ENCODE data around the gene ARHGEF4. TPM values are rescaled to one million over a fixed set of nuclear protein-coding genes. Genes with fewer than 3 reads are reported as not detected.
A peak's percentile ranks its signal among the peaks of the same experiment; 100 is the strongest.

ARHGEF4 gene
- total RNA-seq, 1 donor from 2014 or later = 9.1 TPM

DNA sequence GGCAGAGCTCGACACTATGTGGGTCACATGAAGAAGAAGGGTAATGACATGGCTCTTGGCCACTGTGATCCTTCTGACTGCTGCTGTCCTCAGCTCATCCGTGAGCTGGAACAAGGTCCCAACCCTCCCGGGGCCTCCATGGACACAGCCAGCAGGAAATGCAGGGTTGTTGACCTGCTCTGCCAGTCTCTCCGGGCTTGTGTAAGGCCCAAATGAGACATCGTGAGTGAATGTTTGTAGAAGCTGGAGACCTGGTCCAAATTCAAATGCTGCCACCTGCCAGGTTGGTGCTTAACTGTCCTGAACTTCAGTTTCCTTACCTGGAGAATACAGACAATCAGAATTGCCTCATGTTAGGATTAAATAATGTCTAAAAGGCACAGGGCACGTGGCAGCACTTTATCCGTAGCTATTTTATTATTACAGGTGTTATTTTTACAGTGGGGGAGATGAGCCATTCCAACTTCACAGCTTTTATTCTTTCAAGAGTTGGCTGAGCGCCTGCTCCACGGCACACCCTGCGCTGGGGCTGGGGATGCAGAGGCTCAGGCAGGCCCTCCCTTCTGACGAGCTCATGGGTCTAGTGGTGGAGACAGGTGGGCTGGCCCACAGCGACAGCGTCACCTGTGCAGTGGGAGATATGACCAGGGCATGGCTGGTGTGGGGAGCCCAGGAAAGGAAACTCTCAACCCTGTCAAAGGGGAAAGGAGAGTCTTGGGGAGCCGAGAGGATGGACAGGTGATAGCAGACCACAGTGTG, 15.1 kb downstream of the ARHGEF4 start:
- no peaks in the 10 kb centered on the region for H3K27me3 ChIP-seq (ENCODE audit: low read depth)
- no peaks in the 10 kb centered on the region for H3K9me3 ChIP-seq
- H3K4me3 ChIP-seq = no peak overlapping the region
- H3K4me1 ChIP-seq = no peaks in the 10 kb centered on the region
- no peak for DNase-seq
- TF ChIP-seq, protein P1, sequence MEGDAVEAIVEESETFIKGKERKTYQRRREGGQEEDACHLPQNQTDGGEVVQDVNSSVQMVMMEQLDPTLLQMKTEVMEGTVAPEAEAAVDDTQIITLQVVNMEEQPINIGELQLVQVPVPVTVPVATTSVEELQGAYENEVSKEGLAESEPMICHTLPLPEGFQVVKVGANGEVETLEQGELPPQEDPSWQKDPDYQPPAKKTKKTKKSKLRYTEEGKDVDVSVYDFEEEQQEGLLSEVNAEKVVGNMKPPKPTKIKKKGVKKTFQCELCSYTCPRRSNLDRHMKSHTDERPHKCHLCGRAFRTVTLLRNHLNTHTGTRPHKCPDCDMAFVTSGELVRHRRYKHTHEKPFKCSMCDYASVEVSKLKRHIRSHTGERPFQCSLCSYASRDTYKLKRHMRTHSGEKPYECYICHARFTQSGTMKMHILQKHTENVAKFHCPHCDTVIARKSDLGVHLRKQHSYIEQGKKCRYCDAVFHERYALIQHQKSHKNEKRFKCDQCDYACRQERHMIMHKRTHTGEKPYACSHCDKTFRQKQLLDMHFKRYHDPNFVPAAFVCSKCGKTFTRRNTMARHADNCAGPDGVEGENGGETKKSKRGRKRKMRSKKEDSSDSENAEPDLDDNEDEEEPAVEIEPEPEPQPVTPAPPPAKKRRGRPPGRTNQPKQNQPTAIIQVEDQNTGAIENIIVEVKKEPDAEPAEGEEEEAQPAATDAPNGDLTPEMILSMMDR (IDR thresholded peaks at IDR 0.05) = no peak
- intact Hi-C loops (cut with DNase I) = no loop called here
- no peak for ATAC-seq
- H3K36me3 ChIP-seq = no peaks in the 10 kb centered on the region
- no peak overlapping the region for H3K27ac ChIP-seq

- Histone ChIP-seq H3K27me3 (ENCODE audit: low read depth) (no peaks in the 10 kb centered on the region), H3K4me3 (no peak overlapping the region), H3K27ac (no peak overlapping the region), H3K9me3 (no peaks in the 10 kb centered on the region), H3K4me1 (no peaks in the 10 kb centered on the region), H3K36me3 (no peaks in the 10 kb centered on the region)
- TF ChIP-seq, protein P1 (IDR thresholded peaks at IDR 0.05) = no peak
- ATAC-seq (no peak), DNase-seq (no peak)
- intact Hi-C loops (cut with DNase I) = no loop called here
Measured at GRCh38 chr2:130852521-130853115, 15.9 kb downstream of the ARHGEF4 start.

GRCh38 chr2:130853391-130853790, 16.7 kb downstream of the ARHGEF4 start:
- no peak for DNase-seq
- TF ChIP-seq, protein P1 (IDR thresholded peaks at IDR 0.05) = no peak
- H3K4me3 ChIP-seq = no peak overlapping the region
- no peaks in the 10 kb centered on the region for H3K36me3 ChIP-seq
- H3K9me3 ChIP-seq = no peaks in the 10 kb centered on the region
- intact Hi-C loops (cut with DNase I) = no loop called here
- ATAC-seq = peak in 1 of 2 donors; percentile 4
- H3K27ac ChIP-seq = no peak overlapping the region
- H3K27me3 ChIP-seq (ENCODE audit: low read depth) = no peaks in the 10 kb centered on the region
- no peaks in the 10 kb centered on the region for H3K4me1 ChIP-seq

DNA sequence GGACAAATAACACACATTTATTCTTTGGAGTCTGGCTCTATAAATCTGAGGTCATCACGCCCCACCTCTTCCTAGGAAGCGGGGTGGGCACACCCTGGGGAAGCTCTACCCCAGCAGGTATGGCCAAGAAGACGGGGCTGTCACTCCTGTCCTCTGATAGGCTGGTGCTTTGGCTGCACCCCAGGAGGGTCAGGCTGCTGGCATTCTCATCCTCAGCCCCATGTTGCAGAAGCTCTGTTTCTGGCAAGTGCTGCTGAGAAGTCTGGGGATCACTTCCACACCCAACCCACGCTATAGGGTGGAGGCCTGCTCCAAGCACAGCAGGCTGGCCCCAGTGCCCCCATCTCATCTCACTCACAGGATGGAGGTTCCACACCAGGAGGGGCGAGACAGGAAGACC, 17.6 kb downstream of the ARHGEF4 start:
- TF ChIP-seq, protein P1 (IDR thresholded peaks at IDR 0.05) = no peak
- no peak overlapping the region for H3K4me3 ChIP-seq
- no peaks in the 10 kb centered on the region for H3K4me1 ChIP-seq
- H3K9me3 ChIP-seq = no peaks in the 10 kb centered on the region
- DNase-seq (peak; percentile 24), ATAC-seq (no peak)
- no peaks in the 10 kb centered on the region for H3K27me3 ChIP-seq (ENCODE audit: low read depth)
- intact Hi-C loops (cut with DNase I) = no loop called here
- H3K36me3 ChIP-seq = no peaks in the 10 kb centered on the region
- H3K27ac ChIP-seq = no peak overlapping the region

DNA sequence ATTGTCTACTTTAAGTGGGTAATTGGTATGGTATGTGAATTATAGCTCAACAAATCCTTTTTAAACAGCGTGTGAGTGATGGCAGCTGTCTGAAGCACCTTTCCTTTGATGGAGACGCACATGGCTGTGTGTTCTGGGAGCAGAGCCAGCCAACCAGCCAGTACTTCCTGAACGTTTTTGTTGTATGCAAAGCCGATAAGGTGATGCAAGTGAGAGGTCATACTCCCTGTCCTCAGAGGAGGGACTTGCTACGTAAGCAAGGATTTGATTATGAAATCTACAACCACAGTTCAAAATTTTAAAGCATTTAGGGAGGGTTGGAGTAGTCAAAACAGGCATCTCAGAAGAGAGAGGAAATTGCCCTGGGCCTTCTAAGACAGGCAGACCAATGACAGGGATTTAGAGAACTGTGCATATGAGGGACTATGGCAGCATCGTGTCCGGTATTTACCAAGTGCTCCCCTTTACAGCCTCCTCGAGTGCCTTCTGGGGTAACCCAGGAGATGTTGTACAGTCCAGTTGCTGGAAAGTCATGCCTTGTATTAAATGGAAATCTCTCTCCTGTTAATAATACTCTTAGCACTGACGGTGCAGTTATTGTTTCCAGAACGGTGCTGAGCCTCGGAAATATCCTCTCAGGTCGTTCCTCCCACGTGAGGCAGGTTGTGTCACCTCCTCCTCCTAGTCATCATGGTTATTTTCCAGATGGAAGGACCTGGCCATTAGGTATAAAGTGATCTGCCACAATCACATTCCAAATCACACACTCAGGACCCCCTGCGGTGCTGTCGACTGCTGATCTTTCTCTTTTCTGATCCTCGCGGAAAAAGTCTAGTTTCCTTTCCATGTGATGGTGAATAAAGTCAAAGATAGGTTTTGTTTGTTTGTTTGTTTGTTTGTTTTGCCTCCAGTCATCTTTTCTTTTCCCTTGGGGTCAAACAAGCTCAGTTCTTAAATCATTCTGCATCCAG, 28.4 kb downstream of the ARHGEF4 start:
- Histone ChIP-seq H3K4me3 (no peak overlapping the region), H3K4me1 (no peaks in the 10 kb centered on the region), H3K27me3 (ENCODE audit: low read depth) (peaks cover under 1% of the 10 kb centered on the region), H3K9me3 (no peaks in the 10 kb centered on the region), H3K27ac (no peak overlapping the region), H3K36me3 (no peaks in the 10 kb centered on the region)
- intact Hi-C loops (cut with DNase I) = no loop called here
- TF ChIP-seq, protein P1 (IDR thresholded peaks at IDR 0.05) = no peak
- no peak for DNase-seq
- peak; percentile 80 for ATAC-seq

Data from lower lobe of right lung (tissue), 2 donors.